A549 (cell line): Measurements from ENCODE around the gene SH3RF3.

Experiments used
- EHMT2 ChIP-seq: fragments of 200-600 bp; sonication (generic); IDR thresholded peaks from 2 replicates; pipeline ENCODE4 v1.6.1; 2016; ENCODE audit warnings: antibody characterized with exemption, low read depth, mild to moderate bottlenecking, moderate library complexity
- EP300 ChIP-seq, 2 experiments: fragments of >200 bp; sonication (Bioruptor Twin); formaldehyde crosslinking; IDR thresholded peaks; 2 replicates in 1 of 2; 3 replicates in 1 of 2; pipeline ENCODE4 v1.6.1; 2016 to 2017
- MAZ ChIP-seq: fragments of 150-350 bp; IDR thresholded peaks from 2 replicates; pipeline ENCODE4 v1.6.1; 2014; ENCODE audit warnings: antibody characterized with exemption, low read depth, low read length, borderline replicate concordance
- POLR2A ChIP-seq: IDR thresholded peaks from 2 replicates; pipeline ENCODE4 v1.6.1; 2012; ENCODE audit warnings: mild to moderate bottlenecking, low read length
- POLR2AphosphoS2 ChIP-seq: conservative IDR thresholded peaks from 2 replicates; pipeline ENCODE4 v1.6.1; 2012; ENCODE audit warnings: low read length, improper control_type of control experiment, inconsistent platforms
- RAD21 ChIP-seq, 2 experiments: fragments of >200 bp in 1 of 2; sonication (Bioruptor Twin) in 1 of 2; formaldehyde crosslinking in 1 of 2; IDR thresholded peaks in 1 of 2; conservative IDR thresholded peaks in 1 of 2; 2 replicates in 1 of 2; 3 replicates in 1 of 2; pipeline ENCODE4 v1.6.1; 2012 to 2018; ENCODE audit warnings: inconsistent platforms in 1 of 2
- TF ChIP-seq, protein P1 (sequence below): fragments of >200 bp; sonication (Bioruptor Twin); formaldehyde crosslinking; IDR thresholded peaks from 3 replicates; pipeline ENCODE4 v1.5.1; 2016

DNA sequence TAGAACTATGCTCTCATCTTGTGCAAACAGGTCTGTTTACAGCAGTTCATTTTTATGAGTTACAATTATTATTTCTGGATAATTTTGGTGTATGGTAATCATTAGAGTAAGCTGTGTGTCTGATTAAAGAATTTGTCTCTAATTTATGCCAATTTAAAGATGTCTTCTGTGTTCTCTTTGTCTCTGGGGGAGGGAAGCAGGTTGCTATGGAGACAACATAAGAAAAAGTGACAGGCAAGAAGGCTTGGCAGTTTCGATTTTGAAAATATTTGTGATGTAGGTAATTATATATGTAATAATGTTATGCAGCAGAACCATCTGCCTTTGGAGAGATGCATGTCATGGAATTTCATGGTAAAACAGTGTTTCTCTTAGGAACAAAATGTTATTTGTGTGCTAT lies 78.2 kb downstream of the SH3RF3 start:
- TF ChIP-seq, protein P1, sequence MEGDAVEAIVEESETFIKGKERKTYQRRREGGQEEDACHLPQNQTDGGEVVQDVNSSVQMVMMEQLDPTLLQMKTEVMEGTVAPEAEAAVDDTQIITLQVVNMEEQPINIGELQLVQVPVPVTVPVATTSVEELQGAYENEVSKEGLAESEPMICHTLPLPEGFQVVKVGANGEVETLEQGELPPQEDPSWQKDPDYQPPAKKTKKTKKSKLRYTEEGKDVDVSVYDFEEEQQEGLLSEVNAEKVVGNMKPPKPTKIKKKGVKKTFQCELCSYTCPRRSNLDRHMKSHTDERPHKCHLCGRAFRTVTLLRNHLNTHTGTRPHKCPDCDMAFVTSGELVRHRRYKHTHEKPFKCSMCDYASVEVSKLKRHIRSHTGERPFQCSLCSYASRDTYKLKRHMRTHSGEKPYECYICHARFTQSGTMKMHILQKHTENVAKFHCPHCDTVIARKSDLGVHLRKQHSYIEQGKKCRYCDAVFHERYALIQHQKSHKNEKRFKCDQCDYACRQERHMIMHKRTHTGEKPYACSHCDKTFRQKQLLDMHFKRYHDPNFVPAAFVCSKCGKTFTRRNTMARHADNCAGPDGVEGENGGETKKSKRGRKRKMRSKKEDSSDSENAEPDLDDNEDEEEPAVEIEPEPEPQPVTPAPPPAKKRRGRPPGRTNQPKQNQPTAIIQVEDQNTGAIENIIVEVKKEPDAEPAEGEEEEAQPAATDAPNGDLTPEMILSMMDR: no peak
- TF ChIP-seq POLR2A (no peak), EP300 (IDR thresholded peaks at IDR 0.05) (no peak), POLR2AphosphoS2 (no peak), MAZ (no peak), EHMT2 (no peak), RAD21 (conservative IDR thresholded peaks at IDR 0.05 in 1 of 2, IDR thresholded peaks at IDR 0.05 in 1 of 2) (no peak)
